SK-N-SH (cell line): ENCODE measurements around the gene DSG2.

Source experiments
- ELF1 ChIP-seq: IDR thresholded peaks from 2 replicates; pipeline ENCODE4 v1.4.0; 2012
- TAF1 ChIP-seq: IDR thresholded peaks from 2 replicates; pipeline ENCODE4 v1.6.1; 2012; ENCODE audit warnings: low read depth, mild to moderate bottlenecking, low read length, moderate library complexity, borderline replicate concordance
- USF2 ChIP-seq: fragments of 150-350 bp; IDR thresholded peaks from 2 replicates; pipeline ENCODE4 v1.6.1; 2017; ENCODE audit warnings: antibody characterized with exemption, low read length, low read depth, borderline replicate concordance
- TF ChIP-seq, protein P1 (sequence below): fragments of 200-600 bp; sonication (generic); IDR thresholded peaks from 2 replicates; pipeline ENCODE4 v1.6.1; 2017; ENCODE audit warnings: antibody characterized with exemption, mild to moderate bottlenecking, moderate library complexity
- TF ChIP-seq, protein P2 (sequence below): IDR thresholded peaks from 2 replicates; pipeline ENCODE4 v1.4.0; 2012; ENCODE audit warnings: low read depth

GRCh38 chr18:31497404-31497835 is 557 bp upstream of the DSG2 start:
- TF ChIP-seq ELF1 (no peak), TAF1 (no peak), USF2 (no peak)
- TF ChIP-seq, protein P1, sequence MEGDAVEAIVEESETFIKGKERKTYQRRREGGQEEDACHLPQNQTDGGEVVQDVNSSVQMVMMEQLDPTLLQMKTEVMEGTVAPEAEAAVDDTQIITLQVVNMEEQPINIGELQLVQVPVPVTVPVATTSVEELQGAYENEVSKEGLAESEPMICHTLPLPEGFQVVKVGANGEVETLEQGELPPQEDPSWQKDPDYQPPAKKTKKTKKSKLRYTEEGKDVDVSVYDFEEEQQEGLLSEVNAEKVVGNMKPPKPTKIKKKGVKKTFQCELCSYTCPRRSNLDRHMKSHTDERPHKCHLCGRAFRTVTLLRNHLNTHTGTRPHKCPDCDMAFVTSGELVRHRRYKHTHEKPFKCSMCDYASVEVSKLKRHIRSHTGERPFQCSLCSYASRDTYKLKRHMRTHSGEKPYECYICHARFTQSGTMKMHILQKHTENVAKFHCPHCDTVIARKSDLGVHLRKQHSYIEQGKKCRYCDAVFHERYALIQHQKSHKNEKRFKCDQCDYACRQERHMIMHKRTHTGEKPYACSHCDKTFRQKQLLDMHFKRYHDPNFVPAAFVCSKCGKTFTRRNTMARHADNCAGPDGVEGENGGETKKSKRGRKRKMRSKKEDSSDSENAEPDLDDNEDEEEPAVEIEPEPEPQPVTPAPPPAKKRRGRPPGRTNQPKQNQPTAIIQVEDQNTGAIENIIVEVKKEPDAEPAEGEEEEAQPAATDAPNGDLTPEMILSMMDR = no peak
- TF ChIP-seq, protein P2, sequence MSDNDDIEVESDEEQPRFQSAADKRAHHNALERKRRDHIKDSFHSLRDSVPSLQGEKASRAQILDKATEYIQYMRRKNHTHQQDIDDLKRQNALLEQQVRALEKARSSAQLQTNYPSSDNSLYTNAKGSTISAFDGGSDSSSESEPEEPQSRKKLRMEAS = no peak
